C1 segment of cervical spinal cord (tissue), 14 donors: ENCODE data around the gene ADCY4.

Experiments used
- DNase-seq, 14 donors: peaks; one replicate each; lab custom pipeline; 2025; lab: John Stamatoyannopoulos, UW

Gene ADCY4

DNA sequence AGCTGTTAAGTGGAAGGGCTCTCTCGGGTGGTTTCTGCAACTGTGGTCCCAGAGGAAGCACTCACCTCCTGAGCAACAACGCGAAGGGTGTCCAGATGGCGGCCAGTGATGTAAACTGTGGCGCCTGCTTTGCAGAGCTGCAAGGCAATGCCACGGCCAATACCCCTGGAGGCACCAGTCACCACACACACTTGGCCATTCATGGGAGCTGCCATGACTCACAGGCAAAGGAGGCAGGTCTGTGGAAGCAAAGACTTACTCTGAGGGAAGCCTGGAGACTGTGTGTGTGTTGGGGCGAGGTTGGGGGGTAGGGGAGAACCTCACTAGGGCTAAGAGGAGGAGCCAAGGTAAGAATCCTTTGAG, 36.0 kb downstream of the ADCY4 start:
- DNase-seq = peak in 2 of 14 donors; percentile 46 to 59

DNA sequence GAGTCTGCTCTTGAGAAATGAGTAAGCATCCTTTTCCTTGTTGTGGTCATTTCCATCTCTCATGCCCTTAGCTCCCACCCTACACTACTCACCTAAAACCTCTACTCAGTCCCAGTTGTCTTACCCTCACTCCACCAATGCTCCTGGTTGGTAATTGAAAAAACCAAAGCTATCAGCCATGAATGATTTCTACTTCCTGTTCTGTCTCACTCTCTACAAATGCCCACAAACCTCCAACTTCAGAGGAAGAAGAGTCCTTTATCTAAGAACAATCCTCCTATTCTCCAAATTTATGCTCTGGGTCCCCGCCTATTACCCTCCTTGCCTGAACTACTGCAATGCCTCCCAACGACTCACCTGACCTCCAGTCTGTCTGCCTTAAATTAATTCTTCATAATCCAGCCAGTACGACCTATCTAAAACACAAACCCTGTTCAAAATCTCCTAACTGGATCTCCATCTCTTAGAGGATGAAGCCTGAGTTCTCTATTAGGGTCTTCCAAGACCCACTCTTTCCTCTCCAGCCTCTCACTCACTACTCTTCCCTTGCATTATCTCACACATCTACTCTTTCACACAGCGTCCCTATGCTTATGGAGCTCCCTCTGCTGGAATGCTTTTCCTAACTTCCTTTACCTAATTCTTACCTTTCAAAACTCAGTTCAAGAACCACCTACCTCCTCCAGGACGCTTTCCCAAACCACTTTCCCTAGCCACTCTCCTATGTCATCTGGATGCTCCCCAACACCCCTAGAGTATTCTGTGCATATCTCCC, 37.5 kb downstream of the ADCY4 start:
- no peak for DNase-seq

DNA sequence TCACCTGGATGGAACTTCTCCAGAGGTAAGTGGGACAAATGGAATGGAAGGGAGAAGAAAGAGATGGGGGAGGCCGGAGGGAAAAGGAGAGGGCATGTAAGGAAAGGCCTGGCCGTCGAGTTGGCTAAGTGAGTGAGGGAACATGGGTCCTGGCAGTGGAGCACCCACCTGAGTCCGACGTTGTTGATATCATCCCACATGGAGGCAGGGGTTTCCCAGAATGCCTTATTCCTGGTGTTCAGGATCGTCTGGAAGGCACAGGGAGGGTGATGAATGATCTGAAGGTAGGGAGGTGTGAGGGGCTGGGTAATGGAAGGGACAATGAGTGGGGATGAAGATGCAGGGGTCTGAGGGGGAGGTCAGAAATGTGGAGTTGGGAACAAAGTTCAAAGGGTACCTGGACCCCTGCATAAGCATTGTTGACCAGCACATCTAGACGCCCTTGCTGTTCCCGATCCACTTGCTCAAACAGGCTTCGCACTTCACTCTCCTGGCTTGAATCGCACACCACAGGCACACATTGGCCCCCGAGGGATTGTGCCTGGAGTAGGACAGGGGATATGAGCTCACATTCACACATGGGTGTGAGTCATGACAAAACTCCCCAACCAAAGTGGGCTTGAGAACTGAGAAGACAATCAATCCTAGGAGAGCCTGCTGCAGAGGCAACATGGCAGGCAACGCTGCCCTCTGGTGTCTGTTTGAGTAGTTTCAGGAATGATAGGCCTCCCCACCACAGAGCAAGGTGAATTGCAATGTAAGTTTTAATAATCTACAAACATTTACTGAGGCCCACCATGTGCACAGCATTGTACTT, 38.3 kb downstream of the ADCY4 start:
- peak in 7 of 14 donors; percentile 17 to 53 (median 32) for DNase-seq

DNA sequence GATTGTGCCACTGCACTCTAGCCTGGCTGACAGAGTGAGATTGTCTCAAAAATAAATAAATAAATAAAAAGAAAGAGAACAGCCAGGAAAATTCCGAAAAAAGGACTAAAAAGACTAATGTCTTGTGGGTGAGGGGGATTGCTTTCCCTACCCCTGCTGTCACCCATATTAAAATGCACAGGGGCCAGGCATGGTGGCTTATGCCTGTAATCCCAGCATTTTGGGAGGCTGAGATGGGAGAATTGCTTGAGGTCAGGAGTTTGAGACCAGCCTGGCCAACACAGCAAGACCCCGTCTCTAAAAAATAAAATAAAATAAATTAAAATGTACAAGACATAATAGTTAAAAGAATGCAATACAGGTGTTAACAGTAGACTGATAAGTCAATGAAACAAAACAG, 41.3 kb downstream of the ADCY4 start:
- no peak for DNase-seq

DNA sequence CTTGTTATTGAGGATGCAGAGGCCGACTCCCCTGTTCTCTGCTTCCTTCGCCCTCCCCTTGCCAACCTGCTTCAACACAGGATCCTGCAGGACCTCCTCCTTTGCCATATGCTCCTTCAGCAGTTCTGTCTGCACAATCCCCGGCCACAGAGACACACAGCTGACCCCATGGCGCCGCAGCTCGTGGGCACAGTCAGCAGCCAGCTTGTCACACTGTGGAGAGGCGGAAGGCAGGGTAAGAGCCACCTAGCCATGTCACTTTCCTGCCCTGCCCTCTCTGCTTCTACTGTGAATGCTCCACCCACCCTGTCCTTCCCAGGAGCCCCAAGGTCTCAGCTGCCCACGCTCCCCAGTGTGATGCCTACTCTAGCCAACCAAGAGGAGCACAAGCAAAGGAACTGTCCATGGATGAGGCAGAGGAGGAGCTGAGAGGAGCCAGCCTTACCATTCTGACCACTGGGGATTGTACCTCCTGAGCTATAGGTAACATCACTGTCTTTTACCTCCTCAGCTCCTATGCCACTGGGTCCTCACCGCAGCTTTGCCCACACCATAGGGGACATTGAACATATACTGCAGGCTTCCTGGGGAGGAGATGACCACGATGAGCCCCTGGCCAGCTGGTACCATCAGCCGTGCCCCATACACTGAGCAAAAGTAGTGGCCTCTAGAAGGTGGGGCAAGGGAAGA, 42.6 kb downstream of the ADCY4 start:
- no peak for DNase-seq

DNA sequence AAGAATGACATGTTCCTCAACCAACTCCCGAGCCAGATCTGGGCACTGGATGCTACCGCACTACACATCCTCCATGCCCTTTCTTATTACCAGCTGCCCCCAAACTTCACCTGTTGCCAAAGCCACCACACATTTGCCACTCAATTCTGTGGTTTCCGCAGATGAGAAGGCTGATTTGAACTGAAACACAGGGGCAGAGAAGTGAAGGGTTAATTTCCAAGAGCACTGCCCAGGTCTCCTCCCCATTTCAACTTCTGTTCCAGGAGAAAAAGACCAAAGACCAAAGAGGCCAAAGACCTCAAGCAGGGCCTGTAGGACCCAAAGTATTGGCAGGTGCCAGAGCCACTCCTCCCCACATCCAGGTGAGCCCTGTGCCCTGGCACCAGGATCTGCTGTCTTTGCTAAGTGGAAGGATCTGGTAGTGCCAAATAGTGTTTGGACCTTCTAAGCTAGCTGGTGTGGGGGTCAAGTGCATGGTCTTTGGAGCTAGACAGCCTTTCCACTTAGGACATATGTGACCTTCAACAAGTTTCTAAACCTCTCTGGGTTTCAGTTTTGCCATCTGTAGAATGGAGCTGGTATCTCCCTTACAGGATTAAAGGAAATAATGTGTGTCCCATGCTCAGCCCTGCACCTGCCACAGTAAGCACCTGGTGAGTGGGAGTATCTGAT, 43.3 kb downstream of the ADCY4 start:
- no peak for DNase-seq

DNA sequence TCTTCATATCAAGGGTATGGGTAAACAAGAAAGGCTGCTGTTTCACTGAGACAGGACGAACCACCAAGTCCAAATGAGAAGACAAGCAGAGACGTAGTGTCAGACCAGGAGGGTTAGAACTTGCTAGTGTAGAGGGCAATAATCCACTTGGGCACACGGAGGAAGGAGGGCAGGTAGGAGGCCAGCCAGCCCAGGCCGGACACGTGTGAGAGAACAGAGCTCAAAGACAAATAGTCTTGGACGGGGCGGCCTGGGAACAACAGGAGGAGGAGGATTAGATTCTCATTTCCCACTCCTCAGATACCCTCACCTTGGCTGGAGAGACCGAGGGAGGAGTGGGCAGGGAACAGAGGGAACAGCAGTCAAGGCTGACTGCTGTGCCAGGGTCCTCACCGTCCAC, 44.1 kb downstream of the ADCY4 start:
- DNase-seq = no peak

DNA sequence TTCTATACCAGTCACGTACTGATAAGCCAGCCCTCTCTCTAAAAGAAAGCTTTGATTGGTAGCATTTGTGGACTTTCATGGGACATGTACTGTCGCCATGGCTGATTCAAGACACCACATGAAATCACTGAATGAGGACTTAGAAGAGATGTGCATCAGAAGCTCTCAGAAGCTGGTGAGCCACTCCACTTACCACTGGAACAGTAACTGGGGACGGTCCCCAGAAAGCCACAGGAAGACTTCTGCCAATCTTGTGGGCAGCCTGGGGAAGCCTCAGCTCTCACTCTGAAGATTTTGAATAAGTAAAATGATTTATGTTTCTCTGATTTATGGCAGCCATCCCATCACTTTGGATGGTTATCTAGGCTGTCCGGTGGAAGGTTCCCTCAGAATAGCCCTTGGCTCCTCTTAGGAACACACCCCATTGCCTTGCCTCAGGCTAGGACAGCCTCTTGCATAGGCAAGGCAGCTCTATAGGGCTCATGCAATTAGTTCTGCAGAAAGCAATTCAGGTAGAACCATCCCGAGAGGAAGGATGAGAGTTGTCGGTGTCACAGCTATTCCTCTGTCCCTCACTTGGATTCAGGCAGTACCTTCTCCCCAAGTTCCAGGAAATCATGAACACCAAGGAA, 45.1 kb downstream of the ADCY4 start:
- no peak for DNase-seq

DNA sequence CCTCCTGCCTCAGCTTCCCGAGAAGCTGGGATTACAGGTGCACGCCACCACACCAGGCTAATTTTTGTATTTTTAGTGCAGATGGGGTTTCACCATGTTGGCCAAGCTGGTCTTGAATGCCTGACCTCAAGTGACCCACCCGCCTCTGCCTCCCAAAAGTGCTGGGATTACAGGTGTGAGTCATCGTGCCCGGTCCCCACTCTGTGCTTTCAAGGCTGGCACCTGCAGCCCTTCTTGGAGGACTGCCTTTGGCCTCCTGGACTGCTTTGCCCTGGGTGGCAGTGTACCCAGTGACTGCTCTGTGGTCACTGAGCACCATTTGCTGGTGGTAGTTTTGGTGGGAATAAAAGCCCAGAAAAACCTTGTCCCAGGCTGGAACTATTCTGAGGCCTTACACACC, 47.9 kb downstream of the ADCY4 start:
- DNase-seq = no peak

DNA sequence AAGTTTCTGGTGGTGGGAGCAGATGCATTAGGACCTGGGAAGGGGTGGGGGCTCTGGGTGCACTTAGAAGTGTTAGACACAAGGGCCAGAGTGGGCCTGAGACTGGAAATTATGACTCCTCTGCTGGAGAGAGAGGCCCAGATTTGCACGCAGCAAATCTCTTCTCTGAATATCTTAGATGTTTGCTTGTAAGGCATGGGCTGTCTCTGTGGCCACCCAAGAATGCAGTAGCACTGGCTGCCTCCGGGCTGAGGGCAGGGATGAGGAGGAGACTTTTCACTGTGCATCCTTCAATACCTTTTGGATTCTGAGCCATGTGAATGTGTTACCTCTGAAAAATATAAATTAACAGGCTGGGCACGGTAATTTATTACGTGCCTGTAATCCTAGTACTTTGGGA, 49.5 kb downstream of the ADCY4 start:
- no peak for DNase-seq

DNA sequence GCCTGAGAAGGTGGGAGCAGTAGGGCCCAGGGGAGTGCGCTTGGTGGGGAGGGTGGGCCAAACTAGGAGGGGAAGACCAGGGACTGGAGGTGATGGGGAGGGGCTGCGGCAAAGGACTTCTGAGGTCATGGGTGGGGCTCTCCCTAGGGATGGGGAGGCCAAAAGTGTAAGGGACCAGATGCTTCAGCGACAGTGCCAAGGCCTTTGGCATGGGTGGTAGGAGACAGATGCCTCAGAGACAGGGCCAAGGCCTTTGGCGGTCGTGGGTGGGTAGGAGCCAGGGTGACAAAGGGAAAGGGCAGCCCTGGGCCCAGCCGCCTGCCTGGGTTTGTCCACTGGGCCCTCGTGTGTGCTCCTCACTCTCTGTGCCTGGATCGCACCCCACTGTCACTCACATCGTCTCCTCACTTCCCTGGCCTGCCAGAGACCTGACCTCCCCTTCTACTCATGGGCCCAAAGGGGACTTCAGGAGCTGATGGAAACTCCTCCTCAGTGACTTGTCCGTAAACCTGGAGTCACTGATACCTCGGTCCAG, 50.3 kb downstream of the ADCY4 start:
- DNase-seq = no peak

DNA sequence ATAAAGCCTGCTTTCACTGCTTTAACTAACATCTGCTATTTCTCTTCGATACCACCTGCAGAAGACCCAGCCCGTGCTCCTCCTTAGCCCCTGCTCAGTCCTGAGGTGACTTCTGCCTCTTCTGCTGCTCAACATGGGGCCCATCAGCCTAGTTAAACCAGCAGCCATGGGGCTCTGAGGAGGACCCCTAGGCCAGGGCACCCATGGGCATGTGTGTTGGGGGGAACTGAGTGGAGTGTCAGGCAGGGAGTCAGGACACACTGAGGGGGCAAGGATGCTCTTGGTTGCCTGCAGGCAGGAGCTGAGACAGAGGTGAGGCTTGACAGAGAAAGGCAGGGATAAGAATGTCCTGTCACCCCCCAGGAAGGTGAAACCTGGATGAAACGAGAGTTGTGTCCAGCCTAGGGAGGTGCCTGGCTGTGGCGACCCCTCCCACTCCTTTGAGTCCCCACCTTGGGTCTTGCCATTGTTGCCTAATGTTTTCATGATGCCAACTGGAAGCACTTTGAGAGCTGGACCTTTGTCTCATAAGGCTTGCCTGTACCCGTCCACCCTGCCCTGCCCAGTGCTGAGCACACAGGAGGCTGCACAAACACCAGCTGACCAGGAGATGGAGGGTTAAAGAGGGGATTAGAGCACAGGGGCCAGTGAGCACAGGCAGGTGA, 50.9 kb downstream of the ADCY4 start:
- no peak for DNase-seq

DNA sequence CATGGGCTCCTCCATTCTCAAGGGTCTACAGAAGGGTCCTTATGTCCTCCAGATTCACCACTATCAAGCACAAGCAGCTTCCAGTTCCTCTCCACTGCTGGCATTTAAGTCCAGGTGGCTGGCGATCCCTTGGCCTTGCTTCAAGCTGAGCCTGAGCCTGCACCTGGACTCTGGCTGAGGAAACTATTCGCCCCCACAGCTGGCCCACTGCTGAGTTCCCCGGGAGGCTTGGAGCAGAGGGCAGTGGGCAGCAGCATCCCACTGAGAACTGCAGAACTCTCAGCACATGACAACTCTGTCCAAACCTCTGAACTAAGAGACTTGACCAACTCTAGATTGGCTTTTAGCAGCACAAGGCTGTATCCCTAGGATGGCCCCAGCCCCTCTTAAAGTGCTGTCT, 52.1 kb downstream of the ADCY4 start:
- DNase-seq = no peak

DNA sequence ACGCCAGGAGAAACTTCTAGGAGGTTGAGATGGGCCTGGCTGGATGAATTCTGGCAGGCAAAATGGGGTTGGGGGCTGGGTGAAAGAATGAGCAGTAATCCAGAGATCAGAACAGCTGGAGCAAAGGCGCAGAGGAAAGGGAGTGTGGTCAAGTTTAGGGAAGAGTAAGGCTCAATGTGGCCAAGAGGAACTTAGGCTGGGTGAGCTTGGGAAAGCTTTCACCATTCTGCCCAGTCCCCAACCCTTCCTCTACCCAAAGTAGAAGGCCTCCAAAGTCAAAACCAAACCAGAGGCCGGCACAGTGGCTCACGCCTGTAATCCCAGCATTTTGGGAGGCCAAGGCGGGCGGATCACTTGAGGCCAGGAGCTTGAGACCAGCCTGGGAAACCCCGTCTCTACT, 53.2 kb downstream of the ADCY4 start:
- no peak for DNase-seq

DNA sequence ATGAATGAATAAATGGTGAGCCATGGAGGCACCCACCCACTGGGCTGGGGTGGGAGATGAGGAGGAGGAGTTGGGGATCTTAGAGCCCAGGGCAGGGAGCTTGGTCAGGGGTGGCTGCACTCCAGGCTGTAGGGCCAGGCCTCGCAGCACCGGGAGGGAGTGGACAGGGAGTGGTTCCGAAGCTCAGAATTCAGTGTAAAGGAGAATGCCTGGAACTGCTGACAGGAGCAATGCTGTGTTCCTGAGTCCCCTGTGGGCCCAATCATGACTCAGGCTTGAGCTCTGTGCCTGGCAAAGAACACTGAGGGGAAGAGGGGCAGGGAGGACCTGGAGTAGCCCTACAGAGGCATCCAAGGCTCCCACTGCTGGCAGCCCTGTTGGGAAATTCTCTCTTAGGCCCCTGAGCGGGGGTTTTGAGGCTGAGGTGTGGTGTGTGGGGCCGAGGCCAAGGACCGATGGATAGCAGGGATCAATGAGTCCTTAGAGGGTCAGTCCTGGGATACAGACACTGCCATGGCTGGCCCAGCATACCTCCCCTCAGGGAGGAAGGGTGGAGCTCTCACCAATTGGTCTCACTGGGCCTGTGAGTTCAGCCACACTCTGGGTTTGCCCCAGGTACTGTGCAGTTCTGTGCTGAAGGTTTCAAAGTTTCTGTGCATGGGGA, 53.9 kb downstream of the ADCY4 start:
- no peak for DNase-seq

DNA sequence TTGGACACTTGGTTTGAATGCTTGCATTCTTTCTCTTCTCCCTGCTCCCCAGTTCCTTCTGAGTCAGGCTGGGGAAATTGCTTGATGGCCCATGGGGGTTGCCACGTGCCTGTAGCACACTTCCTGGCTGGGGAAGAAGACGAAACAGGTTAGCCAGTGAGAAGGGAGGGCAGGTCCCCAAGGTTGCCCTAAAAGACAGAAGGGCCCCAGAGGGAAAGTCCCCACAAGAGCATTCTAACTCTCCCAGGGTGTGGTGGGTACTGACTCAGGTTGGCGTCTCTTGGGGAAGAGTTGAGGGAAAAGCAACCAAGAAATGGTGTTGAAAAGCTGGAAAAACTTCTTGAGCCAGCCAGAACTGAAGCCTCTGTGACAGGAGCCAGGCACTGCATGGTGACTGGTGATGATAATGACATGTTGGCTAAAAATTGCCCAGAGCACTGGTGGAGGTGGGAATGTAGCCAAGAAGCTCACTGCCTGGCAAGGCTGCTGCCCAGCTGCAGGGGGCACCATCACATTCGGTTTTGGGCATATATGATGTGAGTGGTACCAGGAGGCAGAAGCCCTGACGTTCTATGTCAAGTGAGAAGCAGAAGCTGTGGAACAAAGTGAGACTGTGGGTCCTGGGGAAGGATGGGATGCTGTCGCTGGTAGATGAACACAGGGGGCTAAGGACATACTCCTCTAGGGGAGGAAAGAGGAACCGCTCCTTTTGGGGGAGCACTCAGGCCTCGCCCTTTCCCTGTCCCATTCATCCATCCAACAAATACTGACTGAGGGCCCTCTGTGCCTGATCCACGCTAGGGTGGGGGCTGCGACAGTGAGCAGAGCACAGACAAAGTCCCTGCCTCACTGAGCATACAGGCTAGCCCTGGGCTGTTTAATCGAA, 55.3 kb downstream of the ADCY4 start:
- DNase-seq = peak in 8 of 14 donors; percentile 21 to 48 (median 36)

DNA sequence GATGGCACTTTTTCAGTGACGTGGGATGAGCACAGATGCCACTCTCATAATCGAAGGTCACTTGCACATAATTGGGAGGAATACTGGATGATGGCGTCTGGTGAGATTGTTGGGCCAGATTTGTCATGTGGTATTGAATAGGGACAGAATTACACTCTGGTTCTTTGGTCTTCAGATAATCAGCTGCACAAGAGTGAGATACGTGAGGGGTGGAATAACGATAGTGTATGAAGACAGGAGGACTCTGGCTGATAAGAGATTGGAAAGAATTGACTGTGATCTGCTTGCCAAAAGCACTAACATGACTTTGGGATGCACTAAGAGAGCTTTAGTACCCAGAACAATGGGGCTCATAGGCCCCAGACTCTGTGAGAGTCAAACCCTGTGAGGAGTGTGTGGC, 56.4 kb downstream of the ADCY4 start:
- no peak for DNase-seq

DNA sequence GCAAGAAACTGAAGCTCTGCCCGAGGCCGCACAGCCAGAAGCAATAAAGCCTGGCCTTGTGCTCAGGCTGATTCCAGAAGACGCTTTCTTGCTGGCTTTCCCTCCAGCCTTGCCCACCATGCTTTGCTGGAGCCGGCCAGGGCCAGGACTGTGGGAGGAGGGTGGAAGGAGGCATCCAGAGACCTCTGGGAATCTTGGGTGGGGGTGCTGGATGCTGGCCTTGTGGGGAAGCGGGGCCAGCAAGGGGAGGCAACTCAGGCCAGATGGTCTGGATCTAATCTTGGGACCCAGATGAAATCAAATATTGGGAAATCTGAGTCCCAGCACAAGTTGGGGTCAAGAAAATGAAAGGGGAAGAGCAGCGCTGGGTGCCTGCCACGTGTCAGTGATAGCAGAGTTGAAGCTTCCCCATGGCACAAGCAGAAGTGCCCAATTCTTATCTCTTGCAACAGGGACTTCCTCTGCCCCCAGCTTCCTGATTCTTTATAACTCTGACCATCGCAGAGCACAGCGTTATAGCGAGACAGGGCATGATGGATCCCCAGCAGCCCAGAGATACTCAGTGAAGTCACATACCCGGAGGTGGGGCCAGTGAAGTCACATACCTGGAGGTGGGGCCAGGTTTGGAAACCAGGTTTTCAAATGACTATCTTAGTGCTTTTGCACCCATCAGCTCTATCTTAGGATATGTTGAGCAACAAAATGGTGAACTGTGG, 57.1 kb downstream of the ADCY4 start:
- peak in 9 of 14 donors; percentile 8 to 50 (median 22) for DNase-seq
